CD14-positive monocyte (primary cell): ENCODE results near the gene SLC9C1. TPM values are rescaled to one million over a fixed set of nuclear protein-coding genes. Genes with fewer than 3 reads are reported as not detected.

Experiments
- DNase-seq, 3 donors: peaks; one replicate each; pipeline ENCODE4 v3.0.0-alpha.2; 2011 to 2022
- H2AFZ ChIP-seq: 2 replicates; pipeline ENCODE4 v1.6.0; 2012; ENCODE audit warnings: mild to moderate bottlenecking, low read depth, low read length, inconsistent platforms; ENCODE audit not compliant: insufficient read depth, poor library complexity, severe bottlenecking
- H3K27ac ChIP-seq, 2 donors: 1 replicate in 1 of 2; 2 replicates in 1 of 2; pipeline ENCODE4 v1.5.1; 2012 to 2013; ENCODE audit warnings: low read length in 2 of 2, control low read depth in 1 of 2, inconsistent platforms in 1 of 2, low read depth in 1 of 2, mild to moderate bottlenecking in 1 of 2
- H3K27me3 ChIP-seq, 2 donors: one replicate each; pipeline versions ENCODE4 v1.6.0 to v1.6.1; 2011 to 2013; ENCODE audit warnings: low read length in 2 of 2; ENCODE audit not compliant: control insufficient read depth in 2 of 2, insufficient read depth in 2 of 2
- H3K36me3 ChIP-seq, 2 donors: replicated peaks in 1 of 2; 1 replicate in 1 of 2; 2 replicates in 1 of 2; pipeline versions ENCODE4 v1.5.1 to v1.6.1; 2012 to 2013; ENCODE audit warnings: low read length in 2 of 2, control low read depth in 1 of 2, inconsistent platforms in 1 of 2, mild to moderate bottlenecking in 1 of 2; ENCODE audit not compliant: insufficient read depth in 2 of 2, control insufficient read depth in 1 of 2
- H3K4me1 ChIP-seq, 2 donors: 1 replicate in 1 of 2; 2 replicates in 1 of 2; pipeline versions ENCODE4 v1.5.1 to v1.6.1; 2012 to 2013; ENCODE audit warnings: low read length in 2 of 2, control low read depth in 1 of 2, inconsistent platforms in 1 of 2, mild to moderate bottlenecking in 1 of 2, moderate library complexity in 1 of 2; ENCODE audit not compliant: insufficient read depth in 2 of 2, control insufficient read depth in 1 of 2
- H3K4me2 ChIP-seq: replicated peaks from 2 replicates; pipeline ENCODE3; 2012; ENCODE audit warnings: low read length, moderate library complexity, mild to moderate bottlenecking; ENCODE audit not compliant: poor library complexity, severe bottlenecking; ENCODE audit errors: extremely low read depth
- H3K4me3 ChIP-seq, 3 experiments: fragments of 200-600 bp in 1 of 3; sonication (generic) in 1 of 3; replicated peaks in 1 of 3; 1 replicate in 2 of 3; 2 replicates in 1 of 3; pipeline ENCODE4 v1.5.1; 2011 to 2013; ENCODE audit warnings: low read length in 3 of 3, mild to moderate bottlenecking in 3 of 3, control low read depth in 2 of 3, low read depth in 2 of 3, inconsistent platforms in 1 of 3, moderate library complexity in 1 of 3
- H3K79me2 ChIP-seq: 2 replicates; pipeline ENCODE4 v1.6.0; 2012; ENCODE audit warnings: mild to moderate bottlenecking, control low read depth, inconsistent platforms, low read length, moderate library complexity; ENCODE audit not compliant: insufficient read depth
- H3K9ac ChIP-seq: 2 replicates; pipeline ENCODE4 v1.6.0; 2017; ENCODE audit warnings: low read length, mild to moderate bottlenecking; ENCODE audit not compliant: insufficient read depth, poor library complexity, severe bottlenecking
- H3K9me3 ChIP-seq, 2 donors: replicated peaks in 1 of 2; 1 replicate in 1 of 2; 2 replicates in 1 of 2; pipeline versions ENCODE4 v1.5.1 to v1.6.1; 2012 to 2013; ENCODE audit warnings: low read length in 2 of 2, control low read depth in 1 of 2; ENCODE audit not compliant: control insufficient read depth in 1 of 2, insufficient read depth in 1 of 2
- H4K20me1 ChIP-seq: 2 replicates; pipeline ENCODE4 v1.6.0; 2012; ENCODE audit warnings: mild to moderate bottlenecking, low read length, control low read depth, moderate library complexity; ENCODE audit not compliant: insufficient read depth
- H3K27ac Mint-ChIP-seq, 7 donors: one replicate each; pipeline ENCODE4 v1.8.0; 2020; ENCODE audit warnings: mild to moderate bottlenecking in 7 of 7, mixed read lengths in 7 of 7, moderate library complexity in 6 of 7, inconsistent platforms in 2 of 7
- H3K27me3 Mint-ChIP-seq, 3 donors: one replicate each; pipeline ENCODE4 v1.8.0; 2021 to 2022; ENCODE audit warnings: low read depth in 3 of 3, mild to moderate bottlenecking in 3 of 3, mixed read lengths in 3 of 3, moderate library complexity in 3 of 3, inconsistent platforms in 1 of 3
- H3K36me3 Mint-ChIP-seq, 2 donors: one replicate each; pipeline ENCODE4 v1.8.0; 2020; ENCODE audit warnings: mixed read lengths in 2 of 2, inconsistent platforms in 1 of 2, mild to moderate bottlenecking in 1 of 2
- H3K4me1 Mint-ChIP-seq: one replicate; pipeline ENCODE4 v1.8.0; 2020; ENCODE audit warnings: mild to moderate bottlenecking, mixed read lengths
- H3K4me3 Mint-ChIP-seq, 2 donors: one replicate each; pipeline ENCODE4 v1.8.0; 2020; ENCODE audit warnings: mild to moderate bottlenecking in 2 of 2, mixed read lengths in 2 of 2, moderate library complexity in 1 of 2
- H3K9me3 Mint-ChIP-seq, 7 donors: one replicate each; pipeline ENCODE4 v1.8.0; 2020 to 2022; ENCODE audit warnings: mixed read lengths in 7 of 7, mild to moderate bottlenecking in 6 of 7, moderate library complexity in 6 of 7, inconsistent platforms in 2 of 7
- CTCF ChIP-seq: fragments of 200-600 bp; IDR thresholded peaks from one replicate; pipeline ENCODE4 v1.8.0; 2022; ENCODE audit warnings: antibody characterized with exemption, mild to moderate bottlenecking
- WGBS: methylation state at CpG from one replicate; pipeline ENCODE4 v1.1.5; 2013; ENCODE audit warnings: missing lambda C conversion rate; ENCODE audit not compliant: insufficient coverage; 5-methylcytosine and 5-hydroxymethylcytosine counted together
- intact Hi-C, 2 donors: fragments of 100-400 bp; cut with micrococcal nuclease; formaldehyde crosslinking; loops; one replicate each; pipeline versions ENCODE4 v1.15.0 to v1.15.1; 2023
- polyA plus RNA-seq, 3 donors: library from polyadenylated mRNA; depleted of rRNA in 1 of 3; unstranded in 2 of 3; stranded (reverse) in 1 of 3; fragments of 300-500 nt in 2 of 3; fragments of >200 nt in 1 of 3; fragmentation: Illumina TruSeq in 2 of 3; gene quantifications; 1 replicate in 2 of 3; 2 replicates in 1 of 3; pipeline ENCODE4 v1.2.3, GENCODE V29; 2012 to 2021

The SLC9C1 gene
- polyA plus RNA-seq, 3 donors = not detected

- Histone ChIP-seq H3K27me3 (no peaks in the 10 kb centered on the region), H3K9me3 (no peaks in the 10 kb centered on the region), H4K20me1 (no peaks in the 10 kb centered on the region), H3K4me2 (no peak overlapping the region), H3K27ac (no peak overlapping the region), H3K9ac (no peak overlapping the region), H3K4me1 (peaks cover 5 to 6% of the 10 kb centered on the region in 2 donors), H3K79me2 (no peaks in the 10 kb centered on the region), H3K36me3 (no peaks in the 10 kb centered on the region), H3K4me3 (no peak overlapping the region), H2AFZ (no peak overlapping the region)
- Mint-ChIP-seq H3K4me3 (no peak overlapping the region), H3K36me3 (no peaks in the 10 kb centered on the region), H3K4me1 (peaks cover 7% of the 10 kb centered on the region), H3K27ac (no peak overlapping the region), H3K27me3 (peaks cover 1 to 2% (median 2%) of the 10 kb centered on the region in 3 donors), H3K9me3 (peaks cover 5 to 12% (median 9%) of the 10 kb centered on the region in 7 donors)
- no peak for TF ChIP-seq CTCF
- WGBS = no CpG with 5 or more reads among the region's 1 CpG
- DNase-seq = no peak
- intact Hi-C loops = no loop called here
These were observed 33.5 kb downstream of the SLC9C1 start for GRCh38 chr3:112260563-112260962.

GRCh38 chr3:112253301-112253971, 40.6 kb downstream of the SLC9C1 start:
- no peak for DNase-seq
- intact Hi-C loops = no loop called here
- Histone ChIP-seq H3K27me3 (no peaks in the 10 kb centered on the region), H4K20me1 (no peaks in the 10 kb centered on the region), H3K9me3 (peaks cover 22 to 23% of the 10 kb centered on the region in 2 donors), H3K4me1 (no peaks in the 10 kb centered on the region), H3K4me3 (no peak overlapping the region), H3K79me2 (no peaks in the 10 kb centered on the region), H3K9ac (no peak overlapping the region), H3K27ac (no peak overlapping the region), H2AFZ (no peak overlapping the region), H3K36me3 (no peaks in the 10 kb centered on the region), H3K4me2 (no peak overlapping the region)
- no peaks in the 10 kb centered on the region for H3K4me1 Mint-ChIP-seq
- no CpG with 5 or more reads among the region's 2 CpGs for WGBS
- no peak for TF ChIP-seq CTCF
- H3K36me3 Mint-ChIP-seq = no peaks in the 10 kb centered on the region
- no peak overlapping the region for H3K4me3 Mint-ChIP-seq
- peaks cover 13 to 36% (median 21%) of the 10 kb centered on the region in 7 donors for H3K9me3 Mint-ChIP-seq
- no peak overlapping the region for H3K27ac Mint-ChIP-seq
- peaks cover 0 to 1% (median 0%) of the 10 kb centered on the region in 3 donors for H3K27me3 Mint-ChIP-seq
